Left lung (tissue), 10 donors: ENCODE results near the gene ADAM10. TPM values are rescaled to one million over a fixed set of nuclear protein-coding genes. Genes with fewer than 3 reads are reported as not detected.
A peak's percentile ranks its signal among the peaks of the same experiment; 100 is the strongest.

ENCODE experiments used
- ATAC-seq: fragments of 200-7000 bp; cut with Tn5 transposase; one replicate; pipeline ENCODE4 v1.9.1; 2020; ENCODE audit warnings: moderate library complexity
- DNase-seq, 4 donors: peaks; one replicate each; pipeline ENCODE4 v3.0.0-alpha.2; 2013 to 2020
- H3K27ac ChIP-seq, 2 donors: fragments of 200-600 bp; sonication (generic) in 1 of 2; one replicate each; pipeline versions ENCODE4 v1.5.0 to v1.8.0; 2020 to 2021
- H3K27me3 ChIP-seq, 2 donors: fragments of 200-600 bp; sonication (generic) in 1 of 2; one replicate each; pipeline versions ENCODE4 v1.5.0 to v1.8.0; 2020 to 2021
- H3K36me3 ChIP-seq, 2 donors: fragments of 200-600 bp; sonication (generic) in 1 of 2; one replicate each; pipeline versions ENCODE4 v1.5.0 to v1.8.0; 2020 to 2021
- H3K4me1 ChIP-seq, 2 donors: fragments of 200-600 bp; one replicate each; pipeline ENCODE4 v1.8.0; 2021
- H3K4me3 ChIP-seq, 2 donors: fragments of 200-600 bp; sonication (generic) in 1 of 2; one replicate each; pipeline versions ENCODE4 v1.5.0 to v1.8.0; 2020 to 2021; ENCODE audit warnings: mild to moderate bottlenecking in 1 of 2
- H3K9me3 ChIP-seq, 2 donors: fragments of 200-600 bp; sonication (generic) in 1 of 2; one replicate each; pipeline versions ENCODE4 v1.5.0 to v1.8.0; 2020 to 2021
- intact Hi-C, 2 donors: fragments of 100-400 bp; cut with DNase I; formaldehyde crosslinking; loops; one replicate each; pipeline versions ENCODE4 v1.11.2 to v1.14.2; 2022
- polyA plus RNA-seq, 6 donors: library from polyadenylated mRNA; unstranded; fragments of 120-200 nt; gene quantifications; one replicate each; pipeline ENCODE4 v1.2.1, GENCODE V29; 2013; ENCODE audit not compliant: insufficient read length in 6 of 6
- total RNA-seq, 2 donors: library from RNA; stranded (reverse); fragmentation: NEBNext Ultra II Directional; extraction: Animal tissue kit (Norgen Biotek cat#: 25700); gene quantifications; one replicate each; pipeline ENCODE4 v1.2.1, GENCODE V29; 2021
- TF ChIP-seq, protein P1 (sequence below), 2 donors: fragments of 200-600 bp; sonication (generic) in 1 of 2; IDR thresholded peaks; one replicate each; pipeline versions ENCODE4 v1.5.0 to v1.8.0; 2021; ENCODE audit warnings: antibody characterized with exemption in 2 of 2
- donor health status: DM: no; HTN: yes; CAD: no.
- donor health status: DM: no; HTN: no; CAD: no.

ADAM10 gene
- total and polyA plus RNA-seq, 8 donors, result 130 to 167 (median 156) TPM

DNA sequence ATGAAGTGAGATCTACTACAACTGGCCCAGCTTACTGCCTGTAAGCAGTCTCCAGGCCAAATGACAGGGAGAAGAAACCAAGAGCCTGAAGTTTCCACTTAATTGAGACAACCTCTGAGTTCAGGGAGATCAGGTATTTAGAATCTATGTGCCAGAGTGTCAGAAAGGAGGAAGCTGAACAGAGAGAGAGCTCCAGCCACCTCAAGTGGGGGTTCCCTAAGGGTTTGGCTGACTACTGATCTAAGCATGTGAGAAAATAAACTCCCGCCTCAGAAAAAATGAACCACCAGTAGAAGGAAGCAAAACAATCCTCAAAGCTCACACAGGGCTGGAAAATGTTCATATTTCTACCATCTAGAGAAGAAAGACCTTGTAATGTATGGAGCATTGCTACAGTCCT, 25.0 kb downstream of the ADAM10 start:
- Histone ChIP-seq H3K4me1 (peaks cover 13 to 42% of the 10 kb centered on the region in 2 donors), H3K4me3 (no peak overlapping the region), H3K36me3 (no peaks in the 10 kb centered on the region), H3K9me3 (no peaks in the 10 kb centered on the region), H3K27me3 (no peaks in the 10 kb centered on the region), H3K27ac (no peak overlapping the region)
- intact Hi-C loops, result no loop called here
- ATAC-seq (peak; percentile 85), DNase-seq (peak in 2 of 4 donors; percentile 29 to 33)
- TF ChIP-seq, protein P1, sequence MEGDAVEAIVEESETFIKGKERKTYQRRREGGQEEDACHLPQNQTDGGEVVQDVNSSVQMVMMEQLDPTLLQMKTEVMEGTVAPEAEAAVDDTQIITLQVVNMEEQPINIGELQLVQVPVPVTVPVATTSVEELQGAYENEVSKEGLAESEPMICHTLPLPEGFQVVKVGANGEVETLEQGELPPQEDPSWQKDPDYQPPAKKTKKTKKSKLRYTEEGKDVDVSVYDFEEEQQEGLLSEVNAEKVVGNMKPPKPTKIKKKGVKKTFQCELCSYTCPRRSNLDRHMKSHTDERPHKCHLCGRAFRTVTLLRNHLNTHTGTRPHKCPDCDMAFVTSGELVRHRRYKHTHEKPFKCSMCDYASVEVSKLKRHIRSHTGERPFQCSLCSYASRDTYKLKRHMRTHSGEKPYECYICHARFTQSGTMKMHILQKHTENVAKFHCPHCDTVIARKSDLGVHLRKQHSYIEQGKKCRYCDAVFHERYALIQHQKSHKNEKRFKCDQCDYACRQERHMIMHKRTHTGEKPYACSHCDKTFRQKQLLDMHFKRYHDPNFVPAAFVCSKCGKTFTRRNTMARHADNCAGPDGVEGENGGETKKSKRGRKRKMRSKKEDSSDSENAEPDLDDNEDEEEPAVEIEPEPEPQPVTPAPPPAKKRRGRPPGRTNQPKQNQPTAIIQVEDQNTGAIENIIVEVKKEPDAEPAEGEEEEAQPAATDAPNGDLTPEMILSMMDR (IDR thresholded peaks at IDR 0.05), result no peak

DNA sequence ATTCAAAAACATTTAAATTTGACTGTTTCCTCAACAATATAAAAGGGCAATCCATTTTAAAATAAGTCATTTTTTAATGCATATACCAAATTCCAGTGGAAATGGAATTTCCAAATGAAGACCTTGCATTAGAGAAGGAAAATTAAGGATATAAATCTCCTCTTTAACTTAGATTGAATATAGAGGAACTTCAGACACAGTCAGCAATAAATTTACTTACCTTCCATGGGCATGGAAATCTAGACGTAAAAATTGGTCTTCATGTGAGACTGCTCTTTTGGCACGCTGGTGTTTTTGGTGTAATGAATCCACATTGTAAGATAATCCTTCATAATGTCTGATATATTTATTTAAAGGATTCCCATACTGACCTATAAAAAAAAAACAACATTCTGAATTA, 32.1 kb downstream of the ADAM10 start:
- H3K36me3 ChIP-seq, result peaks cover 0 to 29% of the 10 kb centered on the region in 2 donors
- no peaks in the 10 kb centered on the region for H3K27me3 ChIP-seq
- intact Hi-C loops, result no loop called here
- no peak overlapping the region for H3K27ac ChIP-seq
- H3K4me3 ChIP-seq, result no peak overlapping the region
- peaks cover 0 to 4% of the 10 kb centered on the region in 2 donors for H3K4me1 ChIP-seq
- no peak for DNase-seq
- no peak for ATAC-seq
- H3K9me3 ChIP-seq, result no peaks in the 10 kb centered on the region
- TF ChIP-seq, protein P1 (IDR thresholded peaks at IDR 0.05), result no peak

DNA sequence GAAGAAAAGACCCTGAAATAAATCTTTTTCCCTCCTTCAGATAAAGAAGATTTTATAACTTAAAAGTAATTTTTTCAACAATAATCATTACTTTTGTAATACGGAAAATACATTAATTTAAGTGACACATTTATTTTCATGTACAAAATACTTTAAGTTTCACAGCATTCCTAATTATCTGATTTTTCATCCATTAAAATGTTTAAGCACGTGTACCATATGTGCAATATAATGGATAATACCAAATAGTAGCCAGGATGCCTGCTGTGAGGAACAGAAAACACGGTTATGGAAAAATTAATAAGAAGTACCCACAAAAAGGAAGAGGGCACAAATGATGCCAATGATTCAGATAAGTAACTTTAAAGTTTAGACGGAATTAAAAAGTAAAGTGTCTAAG, 33.5 kb downstream of the ADAM10 start:
- no peak overlapping the region for H3K4me3 ChIP-seq
- ATAC-seq, result no peak
- DNase-seq, result no peak
- no peaks in the 10 kb centered on the region for H3K27me3 ChIP-seq
- peaks cover 0 to 4% of the 10 kb centered on the region in 2 donors for H3K4me1 ChIP-seq
- no peaks in the 10 kb centered on the region for H3K9me3 ChIP-seq
- intact Hi-C loops, result no loop called here
- TF ChIP-seq, protein P1 (IDR thresholded peaks at IDR 0.05), result no peak
- peaks cover 0 to 29% of the 10 kb centered on the region in 2 donors for H3K36me3 ChIP-seq
- H3K27ac ChIP-seq, result no peak overlapping the region

DNA sequence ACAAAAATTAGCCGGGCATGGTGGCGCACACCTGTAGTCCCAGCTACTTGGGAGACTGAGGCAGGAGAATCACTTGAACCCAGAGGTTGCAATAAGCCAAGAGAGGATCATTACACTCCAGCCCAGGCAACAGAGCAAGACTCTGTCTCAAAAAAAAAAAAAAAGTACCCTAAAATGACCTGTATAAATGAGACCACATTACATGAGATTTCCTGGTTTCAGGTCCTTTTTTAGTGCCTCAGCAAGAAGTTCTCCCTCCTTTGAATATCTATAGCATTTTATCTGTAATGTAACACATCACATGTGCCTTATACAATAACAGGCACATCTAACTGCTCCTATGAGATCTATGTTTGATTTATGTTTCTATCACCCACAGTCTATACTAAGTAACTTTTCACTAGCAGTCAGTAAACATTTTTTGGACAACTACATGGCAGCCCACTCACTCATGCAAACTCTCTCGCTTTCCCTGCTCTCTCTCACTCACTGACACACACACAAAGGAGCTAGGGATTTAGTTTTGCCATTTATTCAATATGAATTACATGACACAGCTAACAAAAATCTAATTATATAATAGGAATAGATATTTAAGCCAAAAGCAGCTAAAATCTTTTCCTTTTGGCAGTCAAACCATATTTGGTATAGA, 34.1 kb downstream of the ADAM10 start:
- H3K4me3 ChIP-seq, result no peak overlapping the region
- H3K9me3 ChIP-seq, result no peaks in the 10 kb centered on the region
- H3K27ac ChIP-seq, result no peak overlapping the region
- intact Hi-C loops, result no loop called here
- DNase-seq (no peak), ATAC-seq (no peak)
- peaks cover 0 to 29% of the 10 kb centered on the region in 2 donors for H3K36me3 ChIP-seq
- H3K27me3 ChIP-seq, result no peaks in the 10 kb centered on the region
- H3K4me1 ChIP-seq, result peaks cover 0 to 4% of the 10 kb centered on the region in 2 donors
- TF ChIP-seq, protein P1 (IDR thresholded peaks at IDR 0.05), result no peak

DNA sequence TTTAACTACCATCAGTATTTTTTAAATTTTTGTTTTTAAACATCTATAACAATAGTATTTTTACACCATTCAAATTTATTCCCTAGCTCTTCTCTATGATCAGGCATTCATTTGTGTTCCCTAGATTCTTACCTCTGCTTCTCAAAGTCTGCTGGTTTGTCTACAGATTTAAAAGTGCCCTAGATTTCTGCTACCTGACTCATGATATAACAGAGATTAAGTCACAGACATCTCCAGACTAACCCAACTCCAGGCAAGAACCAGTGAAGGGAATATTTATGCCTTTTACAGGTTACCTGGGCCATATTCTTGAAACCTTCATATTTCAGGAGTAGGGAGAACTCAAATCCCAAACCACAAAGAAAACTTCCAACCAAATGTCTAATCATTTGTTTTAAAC, 38.8 kb downstream of the ADAM10 start:
- Histone ChIP-seq H3K4me3 (no peak overlapping the region), H3K27me3 (no peaks in the 10 kb centered on the region)

More for the DNA sequence above, 38.8 kb downstream of the ADAM10 start:
- intact Hi-C loops, result no loop called here
- TF ChIP-seq, protein P1 (IDR thresholded peaks at IDR 0.05), result no peak
- Histone ChIP-seq H3K27ac (no peak overlapping the region), H3K4me1 (peaks cover 0 to 4% of the 10 kb centered on the region in 2 donors), H3K9me3 (no peaks in the 10 kb centered on the region), H3K36me3 (peaks cover 0 to 21% of the 10 kb centered on the region in 2 donors)
- ATAC-seq (no peak), DNase-seq (no peak)
